H1 (cell line): ENCODE results near the gene CELF2. TPM values are rescaled to one million over a fixed set of nuclear protein-coding genes. Genes with fewer than 3 reads are reported as not detected.

ENCODE experiments used
- CTCF ChIA-PET: fragments of 300-600 bp; sonication (Branson Sonifier 250); formaldehyde crosslinking; loops from one replicate; lab custom pipeline; 2021; ENCODE audit not compliant: partially characterized antibody; lab: Charles Lee
- POLR2A ChIA-PET: fragments of 300-600 bp; sonication (Branson Sonifier 250); formaldehyde crosslinking; loops from one replicate; lab custom pipeline; 2021; ENCODE audit warnings: inconsistent platforms; ENCODE audit not compliant: partially characterized antibody; lab: Charles Lee
- DNase-seq, 2 experiments: peaks; one replicate each; pipeline versions ENCODE4 v3.0.0 to v3.0.0-alpha.2; 2010 to 2022; ENCODE audit warnings: low spot score in 2 of 2, low read depth in 1 of 2, mixed read lengths in 1 of 2
- FAIRE-seq: peaks from 2 replicates; lab custom pipeline; 2011; peaks lifted over from hg19 to GRCh38; lab: Jason Lieb, UNC
- H2AFZ ChIP-seq: 2 replicates; pipeline ENCODE4 v1.8.1; 2012; ENCODE audit warnings: low read length, inconsistent platforms
- H2AK5ac ChIP-seq: 2 replicates; pipeline ENCODE4 v1.6.1; 2013; ENCODE audit warnings: low read depth, low read length
- H2BK120ac ChIP-seq: replicated peaks from 2 replicates; pipeline ENCODE3; 2013; ENCODE audit warnings: low read depth, low read length, inconsistent platforms
- H2BK12ac ChIP-seq: 2 replicates; pipeline ENCODE4 v1.6.1; 2013; ENCODE audit warnings: low read depth, low read length
- H2BK15ac ChIP-seq: 2 replicates; pipeline ENCODE4 v1.6.1; 2013; ENCODE audit warnings: low read length
- H2BK20ac ChIP-seq: 2 replicates; pipeline ENCODE4 v1.6.1; 2013; ENCODE audit warnings: low read length
- H2BK5ac ChIP-seq: 2 replicates; pipeline ENCODE4 v1.6.1; 2013; ENCODE audit warnings: low read depth, low read length
- H3K14ac ChIP-seq: 2 replicates; pipeline ENCODE4 v1.6.1; 2013; ENCODE audit warnings: inconsistent platforms; ENCODE audit not compliant: insufficient read length
- H3K18ac ChIP-seq: 2 replicates; pipeline ENCODE4 v1.6.1; 2013; ENCODE audit warnings: low read length; ENCODE audit errors: extremely low read depth
- H3K23ac ChIP-seq: 2 replicates; pipeline ENCODE4 v1.6.1; 2013; ENCODE audit warnings: inconsistent platforms; ENCODE audit not compliant: insufficient read length
- H3K23me2 ChIP-seq: 2 replicates; pipeline ENCODE4 v1.6.1; 2013; ENCODE audit warnings: low read depth, low read length
- H3K27ac ChIP-seq: 2 replicates; pipeline ENCODE4 v1.6.1; 2011; ENCODE audit warnings: low read depth, low read length, inconsistent platforms
- H3K27me3 ChIP-seq, 4 experiments: replicated peaks in 1 of 4; 1 replicate in 1 of 4; 2 replicates in 3 of 4; pipeline versions ENCODE4 v1.6.1 to v1.8.1; 2011 to 2013; ENCODE audit warnings: low read length in 3 of 4, mild to moderate bottlenecking in 3 of 4, inconsistent platforms in 2 of 4, mixed read lengths in 2 of 4, moderate library complexity in 1 of 4; ENCODE audit not compliant: control insufficient read depth in 3 of 4, insufficient read depth in 3 of 4; ENCODE audit errors: extremely low read depth in 1 of 4
- H3K36me3 ChIP-seq, 4 experiments: 2 replicates each; pipeline versions ENCODE4 v1.6.1 to v1.8.1; 2011 to 2013; ENCODE audit warnings: mild to moderate bottlenecking in 4 of 4, low read length in 3 of 4, moderate library complexity in 2 of 4, control low read depth in 1 of 4, inconsistent platforms in 1 of 4; ENCODE audit not compliant: insufficient read depth in 4 of 4, control insufficient read depth in 2 of 4
- H3K4ac ChIP-seq: replicated peaks from 2 replicates; pipeline ENCODE3; 2013; ENCODE audit warnings: low read length, low read depth, mixed read lengths, inconsistent platforms; ENCODE audit not compliant: insufficient read length
- H3K4me1 ChIP-seq, 4 experiments: replicated peaks in 1 of 4; 1 replicate in 1 of 4; 2 replicates in 3 of 4; pipeline versions ENCODE4 v1.6.1 to v1.8.1; 2011 to 2013; ENCODE audit warnings: low read length in 3 of 4, inconsistent platforms in 2 of 4, mixed read lengths in 1 of 4; ENCODE audit not compliant: insufficient read depth in 4 of 4, control insufficient read depth in 3 of 4
- H3K4me2 ChIP-seq, 2 experiments: 2 replicates each; pipeline versions ENCODE4 v1.6.1 to v1.8.1; 2011 to 2013; ENCODE audit warnings: low read depth in 2 of 2, low read length in 2 of 2, control low read depth in 1 of 2, inconsistent platforms in 1 of 2, mild to moderate bottlenecking in 1 of 2; ENCODE audit not compliant: insufficient read depth in 1 of 2
- H3K4me3 ChIP-seq, 4 experiments: fragments of 200-600, 300-600 bp in 1 of 4; sonication (generic), shearing (Covaris generic), sonication (Bioruptor Twin) in 1 of 4; 2 replicates each; pipeline versions ENCODE4 v1.5.1 to v1.8.1; 2011 to 2016; ENCODE audit warnings: low read length in 4 of 4, low read depth in 3 of 4, control low read depth in 2 of 4, inconsistent platforms in 2 of 4, mild to moderate bottlenecking in 2 of 4, mixed read lengths in 1 of 4, moderate library complexity in 1 of 4; ENCODE audit not compliant: insufficient read depth in 2 of 4; ENCODE audit errors: extremely low read depth in 1 of 4
- H3K56ac ChIP-seq: replicated peaks from 2 replicates; pipeline ENCODE3; 2013; ENCODE audit warnings: low read depth, mild to moderate bottlenecking, mixed read lengths, low read length, inconsistent platforms; ENCODE audit not compliant: insufficient read length
- H3K79me1 ChIP-seq: 2 replicates; pipeline ENCODE4 v1.6.1; 2013; ENCODE audit warnings: low read depth, low read length, control low read depth
- H3K79me2 ChIP-seq, 2 experiments: 2 replicates each; pipeline versions ENCODE4 v1.6.1 to v1.8.1; 2012 to 2013; ENCODE audit warnings: low read length in 2 of 2, mild to moderate bottlenecking in 2 of 2, inconsistent platforms in 1 of 2; ENCODE audit not compliant: insufficient read depth in 2 of 2, control insufficient read depth in 1 of 2
- H3K9ac ChIP-seq, 4 experiments: replicated peaks in 1 of 4; 1 replicate in 1 of 4; 2 replicates in 3 of 4; pipeline versions ENCODE4 v1.6.1 to v1.8.1; 2011 to 2013; ENCODE audit warnings: low read depth in 3 of 4, low read length in 3 of 4, control low read depth in 2 of 4, mild to moderate bottlenecking in 2 of 4, moderate library complexity in 2 of 4, inconsistent platforms in 1 of 4; ENCODE audit errors: extremely low read depth in 1 of 4
- H3K9me3 ChIP-seq, 2 experiments: 2 replicates each; pipeline versions ENCODE4 v1.6.1 to v1.8.1; 2012 to 2013; ENCODE audit warnings: mild to moderate bottlenecking in 2 of 2, moderate library complexity in 2 of 2, control low read depth in 1 of 2, inconsistent platforms in 1 of 2, low read depth in 1 of 2, low read length in 1 of 2, mixed read lengths in 1 of 2; ENCODE audit not compliant: insufficient read depth in 2 of 2
- H4K20me1 ChIP-seq, 2 experiments: replicated peaks in 1 of 2; 2 replicates each; pipeline versions ENCODE3 to v1.8.1; 2011 to 2013; ENCODE audit warnings: inconsistent platforms in 2 of 2, low read length in 2 of 2, mild to moderate bottlenecking in 1 of 2; ENCODE audit not compliant: insufficient read depth in 2 of 2, control insufficient read depth in 1 of 2
- H4K5ac ChIP-seq: 2 replicates; pipeline ENCODE4 v1.6.1; 2013; ENCODE audit warnings: low read length, low read depth, mixed read lengths, inconsistent platforms; ENCODE audit not compliant: insufficient read length
- H4K8ac ChIP-seq: 2 replicates; pipeline ENCODE4 v1.8.0; 2013; ENCODE audit warnings: mild to moderate bottlenecking, moderate library complexity, low read length, inconsistent platforms; ENCODE audit not compliant: insufficient read depth; ENCODE audit errors: extremely low read depth
- H4K91ac ChIP-seq: replicated peaks from 2 replicates; pipeline ENCODE3; 2013; ENCODE audit warnings: low read length, mixed read lengths, inconsistent platforms; ENCODE audit not compliant: insufficient read length
- ATF3 ChIP-seq: IDR thresholded peaks from 2 replicates; pipeline ENCODE4 v1.6.1; 2011; ENCODE audit warnings: low read depth, mild to moderate bottlenecking, low read length; ENCODE audit not compliant: insufficient read depth
- CTBP2 ChIP-seq: IDR thresholded peaks from 2 replicates; pipeline ENCODE4 v1.7.0; 2011; ENCODE audit warnings: borderline replicate concordance, mild to moderate bottlenecking, moderate library complexity, mixed read lengths, low read length; ENCODE audit not compliant: insufficient read depth, insufficient read length
- EZH2 ChIP-seq: fragments of 200-600 bp; sonication (generic); IDR thresholded peaks from 2 replicates; pipeline ENCODE4 v1.7.1; 2012; ENCODE audit warnings: low read depth, mild to moderate bottlenecking, moderate library complexity, low read length, inconsistent platforms; ENCODE audit not compliant: severe bottlenecking
- FOSL1 ChIP-seq: IDR thresholded peaks from 2 replicates; pipeline ENCODE4 v1.6.1; 2011; ENCODE audit warnings: mild to moderate bottlenecking, low read depth, low read length, moderate library complexity; ENCODE audit not compliant: insufficient read depth
- GABPA ChIP-seq: IDR thresholded peaks from 2 replicates; pipeline ENCODE4 v1.6.1; 2011; ENCODE audit warnings: mild to moderate bottlenecking, low read length, moderate library complexity, borderline replicate concordance; ENCODE audit not compliant: insufficient read depth
- ZNF274 ChIP-seq: IDR thresholded peaks from 2 replicates; pipeline ENCODE4 v1.7.0; 2012; ENCODE audit warnings: low read length, borderline replicate concordance; ENCODE audit errors: extremely low read depth
- WGBS, 2 experiments: shearing (Covaris generic) in 1 of 2; methylation state at CpG; one replicate each; pipeline versions ENCODE4 v1.1.6 to v1.1.7; 2013 to 2015; ENCODE audit warnings: low lambda C conversion rate in 2 of 2, mixed read lengths in 2 of 2, inconsistent platforms in 1 of 2, low coverage in 1 of 2, missing lambda C conversion rate in 1 of 2; ENCODE audit not compliant: insufficient replicate concordance in 2 of 2, insufficient coverage in 1 of 2, insufficient read length in 1 of 2; ENCODE audit errors: extremely low coverage in 1 of 2, missing lambda C conversion rate in 1 of 2; 5-methylcytosine and 5-hydroxymethylcytosine counted together
- polyA plus RNA-seq, 7 experiments: library from polyadenylated mRNA; depleted of rRNA in 3 of 7; stranded (reverse) in 5 of 7; unstranded in 2 of 7; fragments of >200 nt in 5 of 7; fragments of 200-250 nt in 2 of 7; gene quantifications; 1 replicate in 5 of 7; 2 replicates in 1 of 7; 4 replicates in 1 of 7; pipeline versions ENCODE4 v1.2.1 to v1.2.3, GENCODE V29; 2011 to 2013; ENCODE audit warnings: missing spikeins in 2 of 7, mixed read lengths in 2 of 7
- total RNA-seq: library from RNA; stranded (reverse); fragmentation: NEBNext Ultra II Directional; extraction: Animal tissue kit (Norgen Biotek cat#: 25700); gene quantifications from 2 replicates; pipeline ENCODE4 v1.2.1, GENCODE V29; 2021

CELF2 gene
- total and polyA plus RNA-seq, 2 of the 8 experiments (the other 6 are each of a cell fraction or from before 2014, with no cell fraction given), result 18.3 to 22.7 TPM

GRCh38 chr10:11022213-11022612 is 4.5 kb downstream of the CELF2 start:
- no peaks in the 10 kb centered on the region for H3K9me3 ChIP-seq
- no peaks in the 10 kb centered on the region for H4K20me1 ChIP-seq
- H3K27me3 ChIP-seq, result peaks cover 0 to 3% (median 0%) of the 10 kb centered on the region in 4 experiments; a peak in 2 of 7 replicates
- no peak overlapping the region for H4K5ac ChIP-seq
- no peak overlapping the region for H3K14ac ChIP-seq
- ChIA-PET CTCF (interaction anchor here (0.5 to 1.3 kb wide), 3 partner anchors 11 to 263 kb away, joined by 3 read pairs; no protein-coding TSS in a partner anchor), POLR2A (no interaction called here)
- H3K56ac ChIP-seq, result no peak overlapping the region
- H3K27ac ChIP-seq, result no peak overlapping the region
- H3K4me1 ChIP-seq, result peaks cover 0 to 3% (median under 1%) of the 10 kb centered on the region in 4 experiments; a peak in 2 of 7 replicates
- no peak overlapping the region for H3K18ac ChIP-seq
- H4K91ac ChIP-seq, result no peak overlapping the region
- no peak overlapping the region for H2BK5ac ChIP-seq
- H2BK12ac ChIP-seq, result no peak overlapping the region
- H4K8ac ChIP-seq, result no peak overlapping the region
- 88% methylated on average over 2 of the region's 2 CpGs; no CpG with 5 or more reads in 1 of the 2 experiments for WGBS, 2 experiments
- H3K36me3 ChIP-seq, result no peaks in the 10 kb centered on the region
- H2BK20ac ChIP-seq, result no peak overlapping the region
- H2AK5ac ChIP-seq, result no peak overlapping the region
- H3K23ac ChIP-seq, result no peak overlapping the region
- H2BK120ac ChIP-seq, result no peak overlapping the region
- H3K4ac ChIP-seq, result no peak overlapping the region
- H3K79me2 ChIP-seq, result peaks cover 0 to 18% of the 10 kb centered on the region in 2 experiments; a peak in 2 of 4 replicates
- no peaks in the 10 kb centered on the region for H3K79me1 ChIP-seq
- no peak overlapping the region for H2AFZ ChIP-seq
- no peak overlapping the region for H3K9ac ChIP-seq
- no peak overlapping the region for H2BK15ac ChIP-seq
- no peak overlapping the region for H3K4me2 ChIP-seq
- FAIRE-seq (no peak), DNase-seq (no peak)
- H3K23me2 ChIP-seq, result peaks cover 4% of the 10 kb centered on the region
- no peak for TF ChIP-seq ZNF274
- TF ChIP-seq FOSL1, result no peak
- no peak for TF ChIP-seq EZH2
- no peak for TF ChIP-seq GABPA
- TF ChIP-seq ATF3, result no peak
- TF ChIP-seq CTBP2, result no peak
- H3K4me3 ChIP-seq, result no peak overlapping the region
